Stimulated activated CD8-positive, alpha-beta memory T cell treated with anti-CD3 and anti-CD28 coated beads, Interleukin-4, amount 100 ng/mL, for 4 hours (primary cell): ENCODE measurements around the gene ACOXL.

Source experiments
- DNase-seq, 2 donors: peaks; one replicate each; pipeline ENCODE4 v3.0.0-alpha.2; 2020; ENCODE audit warnings: low read depth in 2 of 2, low spot score in 1 of 2

Gene ACOXL

DNA sequence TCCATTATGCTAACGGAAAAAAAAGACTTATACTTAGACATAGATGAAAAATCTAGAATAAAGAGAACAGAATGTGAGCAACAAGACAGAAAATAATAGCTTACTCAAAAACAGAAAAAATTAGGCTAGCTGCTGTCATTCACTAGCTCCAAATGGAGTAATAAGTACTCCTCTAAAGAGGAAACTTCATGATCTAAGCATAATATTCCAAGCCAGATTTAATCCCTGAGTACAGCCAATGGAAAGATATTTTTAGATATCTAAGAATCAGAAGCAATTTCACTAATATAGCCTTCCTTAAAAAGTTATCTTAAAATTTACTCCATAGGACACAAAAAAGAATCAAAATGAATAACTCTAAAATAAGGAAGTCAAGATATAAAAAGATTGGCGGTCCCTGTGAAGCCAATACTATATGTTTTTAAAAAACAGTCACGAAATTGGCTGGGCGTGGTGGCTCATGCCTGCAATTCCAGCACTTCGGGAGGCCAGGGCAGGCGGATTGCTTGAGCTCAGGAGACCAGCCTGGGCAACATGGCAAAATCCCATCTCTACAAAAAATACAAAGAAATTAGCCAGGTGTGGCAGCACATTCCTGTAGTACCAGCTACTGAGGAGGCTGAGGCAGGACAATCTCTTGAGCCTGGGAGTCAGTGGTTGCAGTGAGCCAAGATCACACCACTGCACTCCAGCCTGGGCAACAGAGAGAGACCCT lies 265.1 kb downstream of the ACOXL start:
- DNase-seq, result no peak

- DNase-seq, result no peak
These were observed 265.9 kb downstream of the ACOXL start for GRCh38 chr2:110998311-110998710.

DNA sequence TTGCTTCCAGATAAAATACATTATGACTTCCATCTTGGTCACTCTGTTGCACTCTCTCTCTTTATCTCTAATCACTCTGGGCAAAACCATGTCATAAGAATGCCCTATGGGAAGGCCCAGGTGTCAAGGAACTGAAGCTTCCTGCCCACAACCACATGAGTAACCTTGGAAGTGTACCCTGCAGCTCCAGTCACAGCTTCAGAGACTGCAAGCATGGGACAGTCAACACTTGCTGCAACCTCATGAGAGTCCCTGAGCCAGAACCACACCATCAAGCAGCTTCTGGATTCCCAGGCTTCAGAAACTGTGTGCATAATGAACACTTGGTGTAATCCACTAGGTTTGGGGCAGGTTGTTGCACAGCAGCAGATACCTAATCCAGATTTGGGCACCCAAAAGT lies 267.3 kb downstream of the ACOXL start:
- DNase-seq, result no peak

GRCh38 chr2:111005307-111005706 lies 272.9 kb downstream of the ACOXL start:
- no peak for DNase-seq

DNA sequence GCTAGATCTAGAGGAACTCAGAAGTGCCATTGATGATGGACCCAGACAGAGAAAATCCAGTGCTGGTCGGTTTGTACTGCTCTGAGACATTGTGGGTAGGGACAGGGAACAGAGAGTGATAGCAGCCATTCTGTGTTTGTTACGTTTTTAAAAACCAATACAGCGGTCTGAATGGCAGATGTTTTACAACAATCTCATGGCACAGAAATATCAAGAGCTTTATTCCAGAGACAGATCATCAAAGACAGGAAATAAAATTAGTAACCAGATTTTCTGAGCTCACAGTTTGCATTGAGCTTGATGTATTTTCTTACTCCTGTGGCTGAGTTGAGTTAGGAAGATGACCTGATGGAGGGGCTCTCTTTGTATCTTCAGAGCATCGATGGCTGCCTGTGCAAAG lies 273.4 kb downstream of the ACOXL start:
- DNase-seq, result no peak

GRCh38 chr2:111007757-111008688 lies 275.6 kb downstream of the ACOXL start:
- DNase-seq, result no peak

DNA sequence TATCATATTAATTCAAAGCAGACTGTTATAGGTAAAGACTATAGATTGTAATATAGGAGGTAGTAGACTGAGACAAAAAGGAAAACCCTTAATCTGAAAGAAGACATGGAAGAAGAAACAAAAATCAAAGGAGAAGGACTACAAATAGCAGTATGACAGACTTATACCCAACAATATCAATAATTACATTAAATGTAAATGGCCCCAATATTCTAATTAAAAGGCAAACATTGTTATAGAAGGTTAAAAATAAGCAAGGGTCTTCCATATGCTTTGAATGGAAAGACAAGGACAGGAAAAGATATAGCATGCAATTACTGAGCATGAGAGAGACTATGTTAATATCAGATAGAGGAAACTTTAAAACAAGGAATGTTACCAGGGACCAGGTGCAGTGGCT lies 278.8 kb downstream of the ACOXL start:
- no peak for DNase-seq

- DNase-seq, result no peak
These were observed 283.1 kb downstream of the ACOXL start for GRCh38 chr2:111015283-111015995.

GRCh38 chr2:111017034-111017622 lies 284.8 kb downstream of the ACOXL start:
- no peak for DNase-seq

DNA sequence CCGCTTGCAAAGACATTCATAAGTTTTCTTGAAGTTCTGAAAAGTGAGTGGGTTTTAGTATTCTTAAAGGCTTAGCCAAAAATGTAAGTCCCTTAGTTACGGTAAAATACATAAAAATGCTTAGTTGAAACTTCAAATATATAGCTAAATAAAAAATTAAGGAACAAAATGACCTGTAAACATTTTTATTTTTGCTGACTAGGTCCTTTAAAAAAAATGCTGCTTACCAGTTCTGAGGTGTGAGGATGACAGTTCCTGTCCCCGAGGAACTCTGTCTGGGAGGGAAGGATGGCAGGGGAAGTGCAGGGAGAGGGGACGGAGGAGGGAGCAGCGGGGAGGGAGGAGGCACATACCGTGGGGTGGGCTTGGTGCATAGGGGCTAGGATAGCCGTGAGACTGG lies 285.5 kb downstream of the ACOXL start:
- no peak for DNase-seq

GRCh38 chr2:111019381-111019780 lies 287.0 kb downstream of the ACOXL start:
- DNase-seq, result no peak

DNA sequence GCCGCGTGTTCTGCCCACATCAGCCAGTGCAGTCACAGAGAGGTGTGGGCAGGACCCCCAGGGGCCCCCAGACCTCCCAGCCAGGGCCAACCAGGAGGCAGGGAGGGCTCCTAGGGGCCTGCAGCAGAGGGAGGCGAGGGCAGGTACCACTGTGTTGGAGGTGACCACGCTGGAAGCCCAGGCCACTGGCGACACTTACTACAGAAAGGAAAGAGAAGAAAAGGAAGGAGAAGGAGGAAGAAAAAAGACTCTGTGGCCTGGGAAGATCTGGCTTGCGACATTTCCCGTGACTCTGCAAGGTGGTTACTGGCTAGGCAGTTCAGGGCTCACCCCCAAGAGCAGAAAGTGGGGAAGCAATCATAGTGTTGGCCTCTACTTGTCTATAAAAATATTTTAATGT lies 290.3 kb downstream of the ACOXL start:
- DNase-seq, result no peak

DNA sequence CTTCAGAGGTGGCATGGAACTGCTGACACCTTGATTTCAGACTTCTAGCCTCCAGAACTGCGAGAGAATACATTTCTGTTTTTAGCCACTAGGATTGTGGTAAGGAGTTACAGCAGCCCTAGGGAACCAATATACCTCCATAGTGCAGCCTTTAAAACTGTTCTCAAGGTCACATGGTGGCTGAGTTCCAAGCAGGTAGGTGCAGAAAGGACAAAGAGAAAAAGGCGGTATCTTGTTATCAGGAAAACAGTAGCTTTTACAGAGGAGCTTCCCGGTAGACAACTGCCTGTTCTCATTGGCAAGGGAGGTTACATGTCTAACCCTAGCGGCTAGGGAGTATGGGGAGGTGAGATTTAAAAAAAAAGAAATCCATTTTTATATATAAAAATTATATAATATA lies 292.1 kb downstream of the ACOXL start:
- no peak for DNase-seq

DNA sequence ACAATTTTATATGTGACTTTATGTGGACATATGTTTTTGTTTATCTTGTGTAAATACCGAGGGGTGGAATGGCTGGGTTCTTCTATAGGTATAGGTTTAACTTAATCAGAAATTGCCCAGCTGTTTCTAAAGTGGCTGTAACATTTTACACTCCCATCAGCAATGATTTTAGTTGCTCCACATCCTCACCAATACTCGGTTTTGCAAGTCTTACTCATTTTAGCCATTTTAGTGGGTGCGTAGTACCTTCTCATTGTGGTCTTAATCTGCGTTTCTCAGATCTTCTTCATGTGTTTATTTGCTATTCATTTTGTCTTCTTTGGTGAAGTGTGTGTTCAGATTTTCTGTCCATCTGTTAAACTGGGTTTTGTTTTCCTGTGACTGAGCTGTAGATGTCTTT lies 292.9 kb downstream of the ACOXL start:
- DNase-seq, result no peak

DNA sequence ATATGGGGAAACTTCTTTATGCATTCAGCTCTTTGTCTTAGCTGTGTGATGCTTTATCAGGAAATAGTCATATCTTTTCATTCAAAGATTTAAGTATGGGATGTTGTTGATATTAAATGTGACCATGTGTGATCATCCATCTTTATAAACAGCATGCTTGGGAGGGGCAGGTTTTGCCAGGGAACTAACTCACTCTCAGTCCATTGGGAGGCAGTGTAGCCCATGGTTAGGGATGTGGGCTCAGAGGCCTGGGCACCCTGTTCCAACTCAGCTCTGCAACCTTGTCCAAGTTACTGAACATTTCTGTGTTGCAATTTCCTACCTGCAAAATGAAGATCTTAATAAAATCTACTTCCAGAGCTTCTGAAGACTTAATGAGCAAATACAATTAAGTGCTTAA lies 296.3 kb downstream of the ACOXL start:
- DNase-seq, result no peak

GRCh38 chr2:111029181-111029927 lies 297.0 kb downstream of the ACOXL start:
- no peak for DNase-seq

DNA sequence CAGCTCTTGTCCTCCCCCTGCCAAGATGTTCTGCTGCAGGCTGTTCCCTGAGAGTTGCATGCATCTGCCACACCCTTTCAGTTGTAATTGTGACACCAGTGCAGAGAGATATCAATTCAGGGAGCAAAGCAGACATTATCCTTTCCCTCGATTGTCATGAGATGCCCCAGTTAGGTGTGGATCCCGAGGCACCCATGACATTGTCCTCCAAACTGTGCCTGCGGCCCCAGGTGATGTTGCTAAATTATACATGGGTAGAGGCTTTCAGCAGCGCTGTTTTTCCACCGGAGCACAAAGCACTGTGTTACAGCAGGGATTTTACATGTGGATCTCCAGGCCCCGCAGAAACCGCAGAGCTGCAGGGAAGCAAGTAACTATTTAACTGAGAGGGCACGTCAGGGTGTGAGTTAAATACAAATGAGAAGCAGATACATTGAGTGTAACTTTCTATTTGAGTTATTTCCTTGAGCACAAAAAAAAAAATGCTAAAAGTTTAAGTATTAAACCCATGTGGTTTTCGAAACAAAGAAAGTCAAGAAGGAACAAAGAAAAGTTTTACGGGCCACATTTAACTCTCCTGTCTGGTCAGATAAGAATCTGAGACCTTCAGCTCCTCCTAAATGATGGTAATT lies 298.0 kb downstream of the ACOXL start:
- DNase-seq, result no peak

GRCh38 chr2:111030945-111031344 lies 298.6 kb downstream of the ACOXL start:
- no peak for DNase-seq

DNA sequence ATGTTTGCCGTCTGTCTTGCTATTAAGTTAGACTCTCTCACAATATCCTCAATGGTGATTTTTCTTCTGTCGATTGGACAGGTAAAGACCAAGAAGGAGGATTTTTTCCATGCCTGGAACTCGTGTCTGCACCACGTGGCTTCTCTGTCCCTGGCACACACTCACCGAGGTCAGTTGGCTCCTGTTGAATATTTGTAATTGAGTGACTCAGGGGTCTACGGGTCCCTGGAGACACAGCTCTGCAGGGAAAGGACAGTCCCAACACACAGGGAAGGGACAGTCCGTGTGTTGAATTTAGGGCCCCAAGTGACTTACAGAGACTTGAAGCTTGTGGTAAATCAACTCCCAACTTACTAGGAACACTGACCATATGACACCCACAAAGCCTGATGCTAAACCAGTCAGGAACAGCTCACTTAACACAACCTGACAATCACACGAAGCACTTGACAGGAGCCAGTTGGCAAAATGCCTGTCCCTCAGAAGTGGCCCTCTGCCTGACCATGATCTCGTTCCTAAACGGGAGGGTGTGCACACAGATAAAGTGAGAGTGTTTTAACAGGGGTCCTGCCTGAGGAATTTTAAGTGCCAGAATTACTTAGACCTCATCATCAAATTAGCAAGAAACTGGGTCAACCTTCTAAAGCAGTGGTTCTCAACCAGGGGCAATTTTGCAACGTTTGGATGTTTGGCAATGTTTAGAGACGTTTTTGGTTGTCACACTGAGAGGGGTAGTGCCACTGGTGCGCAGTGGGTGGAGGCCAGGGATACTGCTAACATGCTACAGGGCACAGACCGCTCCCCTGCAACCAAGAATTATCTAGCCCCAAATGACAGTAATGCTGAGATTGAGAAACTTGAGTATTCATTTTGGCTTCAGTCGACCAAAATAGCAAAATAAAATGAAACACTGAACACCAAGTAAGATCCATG lies 299.4 kb downstream of the ACOXL start:
- DNase-seq, result no peak
